CD4-positive, alpha-beta T cell treated with Interleukin-17A for 1 hour (primary cell): ENCODE measurements around the gene PEAK1.
A peak's percentile ranks its signal among the peaks of the same experiment; 100 is the strongest.

ENCODE experiments used
- DNase-seq: peaks from one replicate; pipeline ENCODE4 v3.0.0-alpha.2; 2020

Gene PEAK1

DNA sequence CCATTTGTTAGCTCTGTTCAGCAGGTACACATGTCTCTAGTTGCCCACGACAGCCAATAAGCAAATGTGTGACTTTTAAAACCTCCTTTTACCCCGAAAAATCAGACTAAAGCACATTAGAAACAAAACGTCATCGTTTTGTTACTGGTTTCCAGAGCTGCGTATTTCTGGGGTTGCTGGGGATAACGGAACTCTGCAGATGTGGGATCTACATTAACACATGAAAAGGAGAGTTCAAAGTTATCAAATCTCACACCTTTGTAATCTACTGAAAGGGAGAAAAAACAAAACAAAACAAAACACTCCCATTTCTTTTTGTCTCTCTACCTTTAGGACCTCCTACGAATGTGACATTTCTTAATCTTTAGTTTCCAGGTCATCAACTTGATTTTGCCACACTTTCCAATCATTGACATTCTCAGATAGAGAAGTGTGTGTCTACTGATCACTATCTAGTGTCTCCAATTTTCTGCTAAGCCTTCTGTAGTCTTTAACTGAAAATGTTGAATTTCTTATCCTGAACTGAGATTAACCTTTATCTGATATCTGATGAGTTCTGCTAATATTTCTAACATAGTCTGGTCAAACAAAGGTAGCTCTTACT, 256.0 kb downstream of the PEAK1 start:
- DNase-seq = peak; percentile 25

DNA sequence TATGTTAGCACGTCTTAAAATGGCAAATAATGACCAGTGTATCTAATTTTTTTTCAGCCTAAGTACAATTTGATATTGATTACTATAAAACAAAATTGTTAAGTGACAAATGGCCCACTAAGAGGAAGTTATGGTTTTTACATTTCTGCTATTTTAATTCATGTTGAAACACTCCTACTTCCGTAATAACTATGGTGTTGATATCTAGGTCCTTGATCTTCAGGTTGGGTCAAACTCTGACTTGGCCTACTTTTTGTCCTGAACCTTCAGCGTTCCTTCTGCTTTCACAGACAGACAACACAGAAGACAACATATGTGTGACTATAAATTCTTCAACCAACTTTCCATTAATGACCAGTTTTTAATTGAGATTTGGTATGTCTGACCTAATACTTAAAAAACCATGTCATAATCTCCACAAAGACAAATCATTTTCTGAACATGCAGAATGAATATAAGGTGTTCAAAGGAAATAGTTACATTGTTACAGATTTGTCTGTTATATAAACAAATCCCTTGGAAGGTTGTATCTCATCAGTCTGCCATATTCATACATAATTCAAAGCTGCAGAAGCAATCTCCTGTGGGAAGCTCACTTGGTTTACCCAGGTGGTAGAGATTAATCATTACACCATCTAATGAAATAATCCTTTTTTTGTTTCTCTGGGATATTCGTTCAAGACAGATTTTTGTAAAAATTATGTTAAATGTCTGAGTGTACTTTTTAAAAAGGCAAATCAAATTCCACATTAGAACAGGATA, 256.9 kb downstream of the PEAK1 start:
- DNase-seq = peak; percentile 17

GRCh38 chr15:77160562-77161478, 259.1 kb downstream of the PEAK1 start:
- DNase-seq = peak; percentile 23

DNA sequence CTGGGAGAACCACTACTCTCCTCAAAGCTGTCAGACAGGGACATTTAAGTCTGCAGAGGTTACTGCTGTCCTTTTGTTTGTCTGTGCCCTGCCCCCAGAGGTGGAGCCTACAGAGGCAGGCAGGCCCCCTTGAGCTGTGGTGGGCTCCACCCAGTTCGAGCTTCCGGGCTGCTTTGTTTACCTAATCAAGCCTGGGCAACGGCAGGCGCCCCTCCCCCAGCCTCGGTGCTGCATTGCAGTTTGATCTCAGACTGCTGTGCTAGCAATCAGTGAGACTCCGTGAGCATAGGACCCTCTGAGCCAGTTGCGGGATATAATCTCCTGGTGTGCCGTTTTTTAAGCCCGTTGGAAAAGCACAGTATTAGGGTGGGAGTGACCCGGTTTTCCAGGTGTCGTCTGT, 263.9 kb downstream of the PEAK1 start:
- peak; percentile 36 for DNase-seq

DNA sequence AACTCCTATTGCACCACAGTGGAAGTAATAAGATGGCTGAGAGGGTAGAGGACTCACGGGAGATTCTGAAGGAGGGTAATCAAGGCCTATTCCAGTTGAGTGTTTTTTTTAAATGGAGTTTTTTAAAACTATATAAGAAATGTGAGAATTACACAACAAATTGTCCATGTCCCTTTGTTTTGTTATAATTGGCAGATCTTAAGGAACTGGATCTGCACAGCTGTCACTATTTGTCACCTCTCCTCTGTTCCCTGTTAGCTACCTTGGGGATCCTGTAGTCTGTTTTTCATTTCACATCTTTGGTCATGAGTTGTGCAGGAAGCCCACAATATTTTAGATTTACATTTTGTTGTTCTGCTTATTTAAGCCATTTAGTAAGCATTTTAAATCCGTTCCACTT, 271.7 kb downstream of the PEAK1 start:
- DNase-seq = no peak

DNA sequence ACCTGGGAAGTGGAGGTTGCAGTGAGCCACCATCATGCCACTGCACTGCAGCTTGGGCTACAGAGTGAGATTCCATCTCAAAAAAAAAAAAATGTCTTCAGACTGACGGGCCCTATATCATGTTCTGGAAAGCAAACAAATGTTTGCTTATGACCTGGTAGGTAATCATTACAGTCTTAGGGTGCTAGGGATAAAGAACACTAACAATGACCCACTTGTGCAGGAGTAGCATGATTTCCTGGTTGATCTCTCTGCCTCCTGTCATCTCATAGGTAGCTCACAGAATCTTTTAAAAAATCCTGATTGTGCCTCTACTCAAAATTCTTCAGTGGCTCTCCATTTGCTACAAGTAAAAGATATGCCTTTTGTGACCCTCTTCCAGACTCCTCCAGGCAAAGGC, 274.5 kb downstream of the PEAK1 start:
- DNase-seq = no peak

GRCh38 chr15:77144492-77145070, 275.3 kb downstream of the PEAK1 start:
- no peak for DNase-seq

DNA sequence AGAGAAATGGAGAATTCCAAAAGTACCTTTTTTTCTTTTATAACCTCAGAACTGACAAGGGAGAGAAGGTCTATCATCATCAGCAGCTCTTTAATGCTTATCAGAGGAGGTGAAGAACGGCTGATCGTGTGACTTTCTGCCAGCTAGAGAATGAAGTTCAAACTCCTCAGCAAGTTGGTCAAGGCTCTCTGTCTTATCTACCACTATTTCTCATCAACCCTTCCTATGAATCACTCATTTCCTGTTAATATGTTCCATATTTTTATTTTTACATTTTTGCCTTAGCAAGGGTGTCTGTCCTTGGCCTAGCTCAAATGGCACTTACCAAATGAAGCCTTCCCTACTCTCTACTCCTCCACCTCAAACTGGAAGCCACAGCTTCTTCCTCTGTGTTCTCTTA, 275.9 kb downstream of the PEAK1 start:
- no peak for DNase-seq

DNA sequence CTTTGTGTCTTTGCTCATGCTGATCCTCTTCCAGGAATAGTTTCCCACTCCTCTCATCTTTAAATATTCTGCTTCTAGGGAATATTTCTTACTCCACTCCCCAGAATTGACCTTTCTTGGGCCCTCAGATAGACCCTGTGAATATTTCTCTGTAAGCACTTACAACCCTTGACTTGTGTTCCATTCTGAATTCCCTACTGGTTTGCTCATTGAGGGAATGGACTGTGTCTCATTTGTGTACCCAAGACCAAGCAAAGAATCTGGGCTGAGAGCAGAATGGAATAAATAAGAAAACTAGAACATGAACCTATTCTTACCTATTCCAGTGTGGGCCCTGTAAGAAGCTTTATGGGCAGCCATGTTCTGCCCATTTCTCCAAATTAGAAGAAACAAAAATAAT, 276.3 kb downstream of the PEAK1 start:
- DNase-seq = no peak

DNA sequence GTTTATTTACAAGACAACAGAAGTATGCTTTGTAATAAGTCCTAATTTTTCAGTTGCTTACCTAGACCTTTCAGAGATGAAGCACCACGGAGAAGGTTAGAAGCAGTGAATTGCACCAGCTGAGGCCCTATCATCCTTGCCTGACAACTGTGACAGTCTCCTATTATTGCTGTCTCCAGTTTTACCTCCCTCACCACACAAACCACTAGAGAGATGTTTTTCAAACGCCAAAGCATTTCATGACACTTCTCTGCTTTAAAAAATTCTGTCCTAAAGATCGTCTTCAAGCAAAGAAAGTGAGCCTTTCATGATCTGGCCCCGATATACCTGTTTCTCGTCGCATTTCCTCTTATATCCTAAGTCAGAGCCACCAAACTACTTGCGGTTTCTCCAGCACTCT, 276.7 kb downstream of the PEAK1 start:
- no peak for DNase-seq

DNA sequence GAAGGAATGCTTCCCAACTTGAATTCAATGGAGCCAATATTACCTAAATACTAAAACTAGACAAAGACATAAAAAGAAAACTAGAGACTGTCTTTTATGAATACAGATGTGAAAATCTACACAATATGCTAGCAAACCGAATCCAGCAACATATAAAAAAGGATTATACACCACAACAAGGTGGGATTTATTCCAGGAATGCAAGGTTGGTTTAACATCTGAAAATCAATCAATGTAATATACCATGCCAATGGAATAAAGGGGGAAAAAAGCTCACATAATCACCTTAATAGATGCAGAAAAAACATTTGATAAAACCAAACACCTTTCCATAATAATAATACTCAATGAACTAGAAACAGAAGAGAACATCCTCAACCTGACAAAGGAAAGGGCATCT, 279.7 kb downstream of the PEAK1 start:
- DNase-seq = no peak

GRCh38 chr15:77139312-77139711, 280.6 kb downstream of the PEAK1 start:
- DNase-seq = no peak

DNA sequence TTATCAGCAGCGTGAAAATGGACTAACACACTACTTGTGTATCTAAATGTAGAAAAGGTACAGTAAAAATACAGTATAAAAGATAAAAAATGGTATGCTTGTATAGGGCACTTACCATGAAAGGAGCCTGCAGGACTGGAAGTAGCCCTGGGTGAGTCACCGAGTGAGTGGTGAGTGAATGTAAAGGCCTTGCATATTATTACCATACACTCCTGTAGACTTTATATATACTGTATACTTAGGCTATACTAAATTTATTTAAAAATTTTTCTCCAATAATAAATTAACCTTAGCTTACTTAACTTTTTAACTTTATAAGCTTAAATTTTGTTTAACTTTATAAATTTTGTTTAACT, 281.8 kb downstream of the PEAK1 start:
- no peak for DNase-seq

GRCh38 chr15:77135181-77135580, 284.7 kb downstream of the PEAK1 start:
- DNase-seq = no peak

GRCh38 chr15:77130315-77130930, 289.5 kb downstream of the PEAK1 start:
- DNase-seq = no peak

DNA sequence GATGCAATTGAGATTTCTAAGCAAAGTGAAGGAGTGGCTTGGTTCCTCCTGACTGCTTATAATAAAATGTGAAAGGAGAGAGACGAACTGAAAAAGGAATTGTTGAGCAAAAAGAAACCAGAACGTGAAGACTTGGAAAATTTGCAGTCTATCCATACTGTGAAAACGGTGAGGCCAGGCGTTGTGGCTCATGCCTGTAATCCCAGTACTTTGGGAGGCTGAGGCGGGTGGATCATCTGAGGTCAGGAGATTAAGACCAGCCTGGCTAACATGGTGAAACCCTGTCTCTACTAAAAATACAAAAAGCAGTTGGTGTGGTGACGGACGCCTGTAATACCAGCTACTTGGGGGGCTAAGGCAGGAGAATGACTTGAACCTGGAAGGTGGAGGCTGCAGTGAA, 292.3 kb downstream of the PEAK1 start:
- DNase-seq = no peak

GRCh38 chr15:77126529-77127326, 293.2 kb downstream of the PEAK1 start:
- DNase-seq = no peak

DNA sequence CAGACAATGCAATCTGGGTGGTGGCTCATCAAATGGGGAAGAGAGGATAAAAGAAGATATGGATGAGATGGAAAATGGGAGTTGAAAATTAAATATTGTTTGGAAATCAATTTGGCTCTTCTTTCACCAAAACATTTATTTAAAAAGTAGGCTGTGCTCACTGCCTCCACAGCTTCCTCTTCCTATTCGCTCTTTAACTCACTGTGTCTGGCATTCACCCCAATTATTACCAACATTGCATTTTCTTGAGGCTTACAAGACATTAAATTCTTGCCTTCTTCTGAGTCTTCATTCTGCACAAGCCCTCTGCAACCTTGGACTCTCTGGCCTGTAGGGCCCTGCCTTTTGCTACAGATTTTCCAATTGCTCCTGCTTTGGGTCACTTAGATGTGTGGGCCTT, 296.1 kb downstream of the PEAK1 start:
- DNase-seq = no peak

- no peak for DNase-seq
These were observed 297.3 kb downstream of the PEAK1 start for GRCh38 chr15:77122576-77122975.

DNA sequence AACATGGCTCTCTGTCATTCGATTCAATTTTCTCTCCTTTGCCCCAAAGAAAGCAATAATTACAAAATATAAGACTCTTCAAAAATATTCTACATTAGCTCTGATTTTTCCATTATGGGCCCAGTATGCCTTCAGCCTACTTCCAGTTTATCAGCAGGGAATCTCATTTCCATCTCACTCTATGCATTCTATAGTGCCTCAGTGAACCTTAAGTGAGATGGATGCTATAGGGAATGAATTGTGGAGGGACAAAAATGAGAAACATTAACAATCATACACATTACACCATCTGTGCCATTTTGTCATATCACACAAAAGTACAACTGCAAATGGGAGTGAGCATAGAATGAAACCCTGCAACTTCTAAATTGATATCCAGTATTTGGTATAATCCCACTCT, 298.3 kb downstream of the PEAK1 start:
- no peak for DNase-seq

GRCh38 chr15:77120576-77120975, 299.3 kb downstream of the PEAK1 start:
- DNase-seq = no peak

GRCh38 chr15:77119446-77119845, 300.5 kb downstream of the PEAK1 start:
- no peak for DNase-seq
